Measurements from ENCODE around the gene ACAP3.

The ACAP3 gene

GRCh38 chr1:1314237-1314586 is 6.5 kb upstream of the ACAP3 start:
- no peak for DNase-seq (ENCODE audit: low read depth)

- no peak for DNase-seq (ENCODE audit: low read depth)
Observed at GRCh38 chr1:1313500-1314236, 5.9 kb upstream of the ACAP3 start.

GRCh38 chr1:1312450-1313314 is 5.0 kb upstream of the ACAP3 start:
- DNase-seq (ENCODE audit: low read depth) = no peak

GRCh38 chr1:1311107-1312104 is 3.7 kb upstream of the ACAP3 start:
- no peak for DNase-seq (ENCODE audit: low read depth)

GRCh38 chr1:1310476-1311053 is 2.8 kb upstream of the ACAP3 start:
- DNase-seq (ENCODE audit: low read depth) = no peak

- no peak for DNase-seq (ENCODE audit: low read depth)
Observed at GRCh38 chr1:1310109-1310385, 2.3 kb upstream of the ACAP3 start.

- DNase-seq (ENCODE audit: low read depth) = no peak
Observed at GRCh38 chr1:1309251-1310108, 1.8 kb upstream of the ACAP3 start.

- DNase-seq (ENCODE audit: low read depth) = no peak
Observed at GRCh38 chr1:1308756-1309250, 1.1 kb upstream of the ACAP3 start.

GRCh38 chr1:1307261-1307922 is 338 bp downstream of the ACAP3 start:
- no peak for DNase-seq (ENCODE audit: low read depth)

- no peak for DNase-seq (ENCODE audit: low read depth)
Observed at GRCh38 chr1:1306661-1307260, 969 bp downstream of the ACAP3 start.

- DNase-seq (ENCODE audit: low read depth) = no peak
Observed at GRCh38 chr1:1306070-1306660, 1.6 kb downstream of the ACAP3 start.

GRCh38 chr1:1305300-1306069 is 2.2 kb downstream of the ACAP3 start:
- peak; percentile 66 for DNase-seq (ENCODE audit: low read depth)

- DNase-seq (ENCODE audit: low read depth) = no peak
Observed at GRCh38 chr1:1304331-1305299, 3.1 kb downstream of the ACAP3 start.

GRCh38 chr1:1303736-1304135 is 4.0 kb downstream of the ACAP3 start:
- DNase-seq (ENCODE audit: low read depth) = no peak

- DNase-seq (ENCODE audit: low read depth) = no peak
Observed at GRCh38 chr1:1302951-1303509, 4.7 kb downstream of the ACAP3 start.

- no peak for DNase-seq (ENCODE audit: low read depth)
Observed at GRCh38 chr1:1302006-1302430, 5.7 kb downstream of the ACAP3 start.

GRCh38 chr1:1300352-1300739 is 7.4 kb downstream of the ACAP3 start:
- DNase-seq (ENCODE audit: low read depth) = no peak
